HG02884 (cell line): Measurements from ENCODE around the gene LRMDA.

Experiments
- ATAC-seq: cut with Tn5 transposase; IDR thresholded peaks from one replicate; pipeline ENCODE4 v1.9.1; 2021; ENCODE audit warnings: mild to moderate bottlenecking, moderate library complexity; ENCODE audit not compliant: unreplicated experiment

Gene LRMDA

DNA sequence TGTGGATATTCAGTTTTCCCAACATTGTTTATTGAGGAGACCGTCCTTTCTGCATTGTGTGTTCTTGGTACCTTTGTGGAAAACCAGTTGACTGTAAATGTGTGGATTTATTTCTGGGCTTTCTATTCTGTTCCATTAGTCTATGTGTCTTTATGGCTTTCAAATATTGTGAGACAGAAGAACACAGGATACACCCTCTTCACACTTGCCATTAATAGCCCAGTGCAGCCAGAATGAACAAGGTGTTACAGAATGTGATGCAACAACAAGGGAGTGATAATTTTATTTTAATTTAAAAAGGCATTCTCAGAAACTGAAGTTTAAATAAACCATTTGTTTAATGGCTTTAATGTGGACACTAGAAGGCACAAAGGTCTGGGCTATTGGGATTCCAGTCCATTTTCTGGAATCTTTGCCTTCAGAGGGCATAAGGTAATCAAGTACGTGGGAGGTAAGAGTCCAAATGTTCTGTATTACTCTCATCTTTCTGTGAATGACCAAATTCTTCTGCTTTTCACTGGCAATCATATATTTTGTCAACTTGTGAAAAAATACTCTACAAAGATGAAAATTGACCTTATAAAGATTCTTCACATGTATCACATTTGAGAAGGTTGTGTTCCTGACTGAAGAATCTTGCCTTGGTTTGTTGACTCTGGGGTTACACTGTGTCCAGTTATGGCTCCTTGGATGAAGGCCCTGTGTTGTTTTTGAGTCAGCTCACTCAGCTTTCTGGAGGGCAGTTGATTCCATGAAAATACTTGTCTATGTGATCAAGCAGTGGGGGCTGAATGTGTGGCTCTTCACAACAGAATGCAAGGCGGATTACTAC lies 962.7 kb downstream of the LRMDA start:
- no peak for ATAC-seq

DNA sequence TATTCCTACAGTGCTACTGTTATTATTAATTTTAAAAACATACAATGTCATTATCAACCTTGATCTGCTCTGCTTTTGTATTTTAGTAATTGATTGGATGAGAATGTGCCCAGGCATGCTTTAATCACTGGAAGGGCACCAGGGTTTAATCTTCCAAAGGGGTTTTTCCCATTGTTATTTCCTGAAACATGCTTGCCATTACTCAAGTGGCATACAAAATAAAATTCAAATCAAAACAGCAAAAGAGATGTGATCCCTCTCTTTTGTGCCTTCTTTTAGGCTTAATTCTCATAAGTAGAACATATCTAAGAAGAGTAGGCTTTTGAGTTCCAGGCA lies 963.3 kb downstream of the LRMDA start:
- ATAC-seq, result no peak

DNA sequence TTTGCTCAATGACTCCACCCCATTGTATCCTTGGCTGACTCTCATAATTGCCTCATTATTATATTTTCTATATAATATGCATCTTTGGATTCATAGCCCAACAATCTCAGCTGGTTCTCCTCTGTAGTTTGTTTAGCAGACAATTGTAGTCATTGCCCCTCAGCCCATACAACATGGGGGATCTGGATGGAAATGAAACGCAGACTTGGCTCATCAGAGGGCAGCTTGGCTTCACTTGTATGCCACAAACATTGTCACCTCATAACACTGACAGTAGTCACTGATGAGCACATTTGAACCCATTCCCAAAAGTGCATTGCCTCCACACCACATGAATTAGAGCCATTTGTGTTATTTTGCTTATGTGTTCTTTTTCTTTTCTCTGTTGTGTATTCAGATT lies 963.8 kb downstream of the LRMDA start:
- ATAC-seq, result no peak

DNA sequence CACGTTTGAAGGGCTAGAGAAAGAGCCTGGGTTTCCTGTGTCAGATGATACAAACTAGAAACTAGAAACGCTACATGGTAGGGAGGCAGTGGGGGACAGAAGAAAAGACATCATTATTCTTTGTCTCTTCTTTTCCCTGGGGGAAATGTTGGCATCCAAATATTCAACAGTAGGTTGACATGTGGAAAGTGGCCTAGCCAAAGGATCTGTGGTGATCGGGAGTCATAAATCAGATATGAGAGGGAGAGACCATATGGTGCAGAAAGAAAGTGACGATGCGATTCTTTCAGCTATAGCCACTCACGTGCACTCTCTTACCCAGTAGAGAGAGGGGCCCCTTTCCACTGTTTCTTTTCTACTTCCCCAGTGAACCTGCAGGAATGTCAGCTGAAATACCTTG lies 964.7 kb downstream of the LRMDA start:
- ATAC-seq, result no peak

DNA sequence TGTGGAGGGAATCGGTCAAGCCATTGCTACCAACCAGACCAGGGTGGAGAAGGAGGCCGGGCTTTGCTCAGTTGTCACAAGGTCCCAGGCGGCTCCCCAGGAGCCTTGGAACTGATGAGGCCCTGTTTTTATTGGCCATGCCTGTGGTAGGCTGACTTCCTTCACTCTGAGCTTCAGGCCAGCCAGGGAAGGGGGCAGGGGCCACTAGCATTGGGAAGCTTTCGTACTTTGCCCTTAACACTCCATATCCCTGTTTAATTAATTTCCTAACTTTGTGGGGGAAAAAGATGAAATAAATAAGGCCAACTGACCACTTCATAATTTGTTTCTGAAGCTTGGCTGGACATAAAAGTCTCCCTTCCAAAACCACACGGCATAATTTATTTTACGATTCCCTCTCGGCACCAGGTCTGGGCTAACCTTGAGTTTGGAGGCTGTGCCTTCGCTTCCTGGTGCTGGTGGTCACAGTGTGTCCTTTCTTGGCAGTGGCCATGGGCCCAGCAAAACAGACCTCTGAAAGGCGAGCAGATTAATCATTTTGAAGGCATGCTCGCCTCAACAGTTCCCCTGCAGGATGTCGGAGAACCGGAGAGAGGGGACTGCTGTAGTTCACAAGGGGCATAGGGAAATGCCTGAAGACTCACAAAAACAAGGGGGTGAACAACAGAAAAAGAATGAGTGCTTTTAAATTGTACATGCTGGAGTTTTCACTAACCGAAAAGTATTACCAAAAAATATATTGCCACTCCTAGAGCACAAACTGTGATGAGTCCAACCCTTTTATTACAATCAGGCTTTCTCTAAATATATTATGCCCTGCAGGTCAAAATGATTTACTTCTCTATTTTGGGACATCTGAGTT lies 966.0 kb downstream of the LRMDA start:
- no peak for ATAC-seq

DNA sequence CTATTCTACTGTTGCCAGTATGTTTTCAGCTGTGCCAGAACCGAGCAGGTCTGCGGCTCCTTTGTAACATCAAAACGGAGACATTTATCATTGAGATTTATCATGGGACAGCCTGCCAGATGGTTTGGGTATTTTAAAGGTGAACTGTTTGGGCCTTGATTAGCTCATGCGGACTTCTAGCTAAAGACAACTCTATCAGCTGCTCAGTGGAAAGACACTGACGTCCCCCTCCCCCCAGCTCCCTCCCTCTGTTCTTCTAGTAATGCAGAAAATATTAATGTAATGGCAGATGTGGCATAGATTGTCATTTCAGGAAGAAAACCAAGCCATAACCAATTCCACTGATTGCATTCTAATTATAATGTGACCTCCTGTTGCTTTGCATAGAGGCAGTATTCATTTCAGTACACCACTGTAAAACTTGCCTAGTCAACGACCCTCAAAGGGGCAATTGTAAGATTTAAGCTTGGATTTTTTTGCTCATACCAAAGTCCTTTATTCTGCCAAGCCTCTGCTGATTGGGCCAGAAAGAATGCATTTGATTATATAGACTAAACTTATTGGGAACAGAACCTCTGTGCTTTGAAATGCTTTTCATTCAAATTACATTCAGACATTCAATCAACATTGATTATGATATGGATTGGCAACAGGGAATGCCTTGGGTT lies 966.8 kb downstream of the LRMDA start:
- no peak for ATAC-seq

DNA sequence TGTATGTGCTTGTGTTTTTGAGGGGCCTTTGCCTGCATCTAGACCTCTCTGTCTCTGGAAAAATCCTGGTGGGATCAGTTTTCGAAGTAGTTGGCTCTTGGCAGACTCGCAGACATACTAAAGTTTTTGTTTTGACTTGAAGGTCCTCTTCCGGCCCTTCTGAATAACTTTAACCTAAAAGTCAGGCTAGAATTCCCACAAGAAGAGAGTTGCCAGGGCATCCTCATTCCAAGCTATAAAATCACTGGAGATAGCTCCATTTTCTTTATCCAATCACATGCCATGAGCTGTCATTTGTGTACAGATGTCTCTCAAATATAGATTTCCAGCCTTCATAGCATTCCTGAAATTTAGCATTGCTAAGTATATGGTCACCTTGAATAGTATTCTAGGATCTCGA lies 967.8 kb downstream of the LRMDA start:
- ATAC-seq, result no peak

DNA sequence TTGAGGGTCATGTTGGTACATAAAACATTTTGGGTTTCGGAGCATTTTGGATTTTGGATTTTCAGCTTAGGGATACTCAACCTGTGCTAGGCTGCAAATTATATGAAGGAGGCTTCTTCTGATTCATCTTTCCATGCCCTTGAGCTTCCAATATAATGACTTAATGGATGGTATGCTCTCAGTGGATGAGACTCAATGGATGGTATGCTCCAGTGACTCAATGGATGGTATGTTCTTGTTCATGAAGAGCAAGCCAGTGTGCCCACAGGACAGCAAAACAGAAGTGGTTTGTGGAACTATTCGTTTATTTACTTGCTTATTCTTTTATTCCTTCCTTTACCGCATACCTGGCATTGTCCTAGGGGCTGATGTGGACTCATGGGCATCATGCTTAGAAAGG lies 969.6 kb downstream of the LRMDA start:
- ATAC-seq, result no peak

DNA sequence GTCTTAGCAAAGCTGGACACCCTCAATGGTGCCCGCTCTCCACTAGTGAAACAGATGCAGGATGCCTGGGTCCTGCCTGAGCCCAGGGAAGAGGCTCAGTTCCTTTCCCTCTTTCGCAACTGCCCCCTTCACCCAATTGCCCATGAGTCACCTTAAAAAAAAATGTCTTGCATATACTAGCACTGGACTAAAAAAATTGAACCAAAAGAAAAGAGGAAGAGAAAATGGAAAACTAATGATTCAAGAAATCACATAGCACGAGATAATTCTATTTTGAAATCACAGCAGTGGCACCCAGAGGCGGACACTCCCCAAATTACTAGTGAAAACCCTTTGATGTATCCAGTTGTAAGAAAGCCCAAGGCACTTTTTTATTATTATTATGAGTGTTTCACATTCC lies 972.5 kb downstream of the LRMDA start:
- ATAC-seq, result no peak

DNA sequence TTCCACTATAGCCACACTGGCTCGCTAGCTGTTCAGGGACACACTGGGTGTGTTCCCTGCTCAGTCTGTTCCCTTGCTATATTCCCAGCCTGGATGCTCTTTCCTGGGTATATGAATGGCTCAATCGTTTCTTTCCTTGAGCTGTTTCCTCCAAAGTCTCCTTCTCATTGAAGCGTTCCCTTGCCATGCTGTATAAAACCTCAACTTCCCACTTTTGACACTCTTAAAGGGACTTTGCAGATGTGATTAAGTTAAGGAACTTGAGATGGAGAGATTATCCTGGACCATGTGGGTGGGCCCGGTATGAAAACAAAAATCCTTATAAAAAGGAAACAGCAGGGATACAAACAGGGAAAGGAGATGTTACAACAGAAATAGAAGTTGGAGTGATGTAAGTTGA lies 973.1 kb downstream of the LRMDA start:
- no peak for ATAC-seq

DNA sequence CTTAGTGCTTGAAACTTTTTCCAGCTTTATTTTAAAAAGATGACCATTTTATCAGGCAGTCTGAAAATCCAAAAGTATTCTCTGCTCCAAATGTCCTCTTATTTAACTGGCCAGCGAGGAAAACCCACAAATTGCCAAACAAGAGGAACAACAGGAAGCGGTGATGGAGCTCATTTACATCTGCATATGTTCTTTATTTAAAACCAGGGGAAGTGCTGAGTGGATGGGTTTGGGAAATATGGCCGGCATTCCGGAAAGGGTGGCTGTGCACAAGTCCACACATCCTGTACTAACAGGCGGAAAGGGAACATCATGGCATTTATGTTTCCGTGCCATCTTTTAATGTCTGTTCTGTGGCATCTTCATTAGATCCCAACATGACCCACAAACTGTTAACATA lies 974.5 kb downstream of the LRMDA start:
- ATAC-seq, result no peak

DNA sequence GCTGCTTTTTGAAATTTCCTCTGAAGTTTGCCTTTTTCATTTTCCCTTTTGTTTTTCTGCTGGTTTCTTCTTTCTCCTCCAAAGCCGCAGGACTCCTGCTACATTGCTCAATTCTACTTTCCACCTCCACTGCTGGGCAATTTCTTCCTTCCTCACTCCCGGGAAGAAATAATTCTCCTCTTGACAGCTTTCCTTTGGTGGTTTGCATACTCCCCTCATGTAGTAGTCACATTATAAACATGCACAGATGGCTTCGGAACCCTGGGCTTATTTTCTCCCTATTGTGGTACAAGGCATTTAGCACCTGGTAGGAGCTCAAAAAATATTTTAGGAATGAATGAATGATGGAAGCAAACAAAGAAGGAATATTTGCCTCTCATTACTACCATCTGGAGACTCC lies 977.2 kb downstream of the LRMDA start:
- no peak for ATAC-seq

DNA sequence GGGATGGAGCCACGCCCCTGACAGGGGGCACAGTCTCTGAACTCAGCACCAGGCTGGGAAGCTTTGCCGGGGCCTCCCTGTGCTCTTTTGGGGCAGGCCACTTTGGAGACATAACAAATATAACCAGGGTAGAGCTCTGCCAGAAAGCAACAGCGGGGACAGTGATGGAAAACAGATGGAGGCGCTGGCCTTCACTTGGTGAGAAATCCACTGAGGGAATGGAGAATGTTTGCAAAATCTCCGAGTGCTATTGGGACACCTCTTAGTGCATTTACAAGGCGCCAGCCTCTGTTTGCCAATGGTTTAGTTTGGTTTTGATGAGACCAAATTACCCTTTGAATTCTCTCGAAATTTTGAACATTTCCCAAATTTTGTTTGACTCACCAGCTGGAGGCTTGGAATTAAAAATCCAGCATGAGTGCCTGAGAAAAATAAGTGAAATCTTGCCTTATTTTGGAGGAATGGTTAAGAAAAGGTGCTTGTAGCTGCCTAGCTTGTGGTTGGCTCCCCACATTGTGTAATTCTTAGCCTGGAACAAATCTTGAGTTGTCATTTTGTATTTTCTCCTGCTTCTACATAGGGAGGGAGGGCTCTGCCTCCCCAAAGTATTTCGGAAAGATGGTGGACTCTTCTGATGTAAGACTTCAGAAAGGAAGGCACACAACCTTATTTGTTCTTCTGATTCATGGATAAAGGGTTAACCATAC lies 980.5 kb downstream of the LRMDA start:
- no peak for ATAC-seq

DNA sequence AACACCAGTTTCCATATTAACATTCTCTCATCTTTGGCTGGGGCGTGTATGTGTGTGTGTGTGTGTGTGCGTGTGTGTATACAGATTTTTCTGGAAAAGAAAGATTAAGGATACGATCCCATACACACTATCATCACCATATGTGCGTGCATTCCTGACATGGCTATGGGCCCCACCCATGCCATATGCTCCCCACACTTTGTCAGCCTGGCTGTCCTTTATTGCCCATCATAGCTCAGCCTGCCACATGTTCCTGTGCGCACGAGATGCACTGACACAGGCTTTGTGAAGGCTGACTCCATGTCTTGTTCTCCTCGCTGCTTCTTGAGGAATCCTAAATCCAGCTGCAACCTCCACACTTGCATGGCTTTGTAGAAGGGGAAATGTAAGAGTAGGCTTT lies 984.1 kb downstream of the LRMDA start:
- ATAC-seq, result no peak

DNA sequence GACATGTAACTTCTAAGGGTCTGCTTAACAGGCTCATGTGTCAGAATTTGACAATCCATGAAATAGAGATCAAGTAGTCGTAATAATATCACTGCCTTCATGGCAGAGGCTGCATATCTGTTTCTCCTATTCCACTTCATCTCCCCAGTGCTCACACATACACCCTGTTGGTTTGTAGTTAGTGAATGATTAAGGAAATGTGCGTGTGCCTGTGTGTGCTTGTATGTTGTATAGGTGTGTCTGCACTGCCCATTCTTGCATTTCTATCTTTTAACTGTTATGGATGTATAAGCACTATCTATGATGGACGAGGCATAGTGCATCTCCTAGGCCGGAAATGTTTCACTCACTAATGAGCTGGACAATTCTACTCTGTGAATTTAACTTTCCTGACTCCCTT lies 985.2 kb downstream of the LRMDA start:
- ATAC-seq, result no peak

DNA sequence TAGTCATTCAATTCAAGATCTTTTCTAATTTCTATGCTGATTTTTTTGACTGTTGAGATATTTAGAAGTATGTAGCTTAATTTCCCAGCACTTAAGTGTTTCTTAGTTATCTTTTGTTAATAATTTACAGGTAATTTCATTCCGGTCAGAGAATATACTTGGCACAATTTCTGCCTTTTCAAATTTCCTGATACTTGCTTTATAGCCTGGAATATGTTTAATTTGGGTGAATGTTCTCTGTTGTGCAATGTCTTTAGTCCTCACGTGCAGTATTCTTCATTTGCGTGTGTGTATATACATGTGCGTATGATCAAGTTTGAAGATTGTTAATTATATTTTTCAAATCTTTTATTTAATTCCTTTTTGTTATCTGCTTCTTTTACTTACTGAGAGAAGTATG lies 989.3 kb downstream of the LRMDA start:
- no peak for ATAC-seq

DNA sequence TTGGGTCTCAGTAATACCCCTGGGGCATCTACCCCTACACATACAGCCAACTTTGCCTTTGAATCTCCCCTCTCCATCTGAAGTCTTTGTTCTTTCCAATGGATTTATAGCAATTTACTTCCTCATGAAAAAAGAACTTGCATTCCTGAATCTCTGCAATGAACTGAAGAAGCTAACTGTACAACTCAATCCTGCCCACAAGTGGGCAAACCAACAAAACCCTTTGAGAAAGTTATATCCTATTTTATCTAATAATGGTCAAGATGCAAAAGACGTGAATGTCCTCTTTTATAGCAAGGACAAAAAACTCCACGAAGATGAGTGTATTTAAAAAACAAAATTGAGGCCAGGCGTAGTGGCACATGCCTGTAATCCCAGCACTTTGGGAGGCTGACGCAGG lies 991.3 kb downstream of the LRMDA start:
- ATAC-seq, result no peak

DNA sequence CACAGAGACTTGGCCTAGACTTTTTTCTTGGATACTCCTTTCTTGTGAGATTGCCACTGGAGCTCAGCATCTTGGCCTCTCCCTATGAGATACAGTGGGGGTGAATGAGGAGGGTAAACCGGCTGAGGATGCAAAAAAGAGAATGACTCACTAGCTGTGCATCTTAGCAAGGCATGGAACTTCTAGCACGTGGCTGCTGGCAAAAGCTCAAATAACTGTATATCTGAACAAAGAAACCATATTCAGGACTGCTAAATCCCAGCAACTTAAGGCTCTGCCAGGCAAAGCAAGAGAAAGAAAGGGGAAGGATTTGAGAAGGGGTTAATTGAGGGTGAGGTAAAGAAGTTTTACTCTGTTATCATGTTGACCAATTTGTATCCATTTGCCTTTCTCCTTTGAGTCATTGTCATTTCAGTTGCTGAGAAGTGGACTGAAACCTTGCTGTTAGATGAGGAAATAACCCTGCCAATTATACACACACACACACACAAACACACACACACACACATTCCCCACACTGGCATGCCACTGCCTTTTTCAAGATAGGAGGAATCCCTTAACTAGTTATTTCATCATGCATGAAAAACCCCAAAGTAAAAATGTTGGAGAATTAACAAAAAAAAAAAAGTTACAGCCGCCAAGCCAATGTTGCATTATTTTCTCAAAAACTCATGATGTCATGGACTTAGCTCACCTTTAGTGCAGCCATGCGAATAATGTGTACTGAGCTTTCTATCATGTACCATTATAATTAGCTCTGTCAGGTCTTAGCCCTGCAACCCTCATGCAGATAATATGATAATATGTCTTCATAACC lies 997.3 kb downstream of the LRMDA start:
- no peak for ATAC-seq

DNA sequence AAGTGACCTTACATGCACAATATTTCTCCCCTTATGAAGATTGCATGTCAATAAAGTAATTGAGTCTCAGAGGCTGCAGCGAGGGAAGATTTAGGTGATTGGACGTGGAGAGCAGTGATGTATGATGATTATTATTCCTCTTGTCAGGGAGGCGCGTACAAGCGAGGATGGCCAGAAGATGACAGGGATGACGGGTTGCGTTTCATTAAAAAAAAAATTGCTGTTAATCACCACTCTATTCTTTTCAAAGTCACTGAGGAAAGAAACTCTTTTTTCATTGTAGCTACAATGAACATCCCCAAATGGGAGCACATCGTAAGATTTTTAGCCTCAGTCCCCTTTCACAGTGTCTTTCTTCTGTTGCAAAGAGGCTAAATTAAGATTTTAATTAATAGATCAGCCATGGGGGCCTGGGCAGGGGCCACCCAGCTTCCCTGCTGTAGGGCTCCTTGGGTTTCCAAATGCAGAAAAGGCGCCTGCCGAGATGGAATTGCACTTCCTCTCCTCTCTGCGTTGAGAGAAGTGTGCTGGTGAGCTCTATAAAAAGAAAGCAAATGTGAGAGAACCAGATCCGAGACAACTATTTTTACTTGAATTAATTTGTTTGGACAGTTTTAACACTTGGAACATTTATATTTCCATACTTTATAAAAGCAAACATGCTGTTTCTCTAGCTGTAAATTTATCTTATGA lies 998.1 kb downstream of the LRMDA start:
- ATAC-seq, result no peak
